ENCODE measurements around the gene CPZ. TPM values are rescaled to one million over a fixed set of nuclear protein-coding genes. Genes with fewer than 3 reads are reported as not detected.

CPZ gene
- total and polyA plus RNA-seq, 2 experiments from 2014 or later: 24.6 to 37.3 TPM

DNA sequence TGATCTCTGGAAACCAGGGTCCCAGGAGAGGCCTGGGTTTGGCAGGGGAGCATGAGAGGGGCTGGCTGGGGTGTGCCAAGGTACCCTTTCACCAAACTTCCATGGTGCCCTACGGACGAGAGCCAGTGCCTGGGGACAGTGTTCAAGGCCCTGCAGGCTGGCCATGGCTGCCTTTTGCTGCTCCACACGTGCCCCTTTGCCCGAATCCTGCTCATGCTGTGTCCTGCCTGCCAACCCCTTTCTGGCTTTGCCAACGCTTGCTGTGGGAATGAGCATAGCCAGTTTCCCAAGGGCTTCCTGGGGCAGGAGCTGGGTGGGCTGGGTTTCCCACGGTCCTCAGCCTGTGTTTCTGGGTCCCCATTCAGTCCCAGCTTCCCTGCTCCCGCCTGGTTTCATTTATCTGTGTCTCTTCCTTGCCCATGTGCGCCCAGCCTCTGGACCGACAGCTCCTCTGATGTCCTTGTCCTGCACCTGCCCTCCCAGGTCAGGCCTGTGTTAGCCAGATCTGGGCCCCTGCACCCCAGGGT, 17.3 kb downstream of the CPZ start:
- H3K4me3 ChIP-seq: no peak overlapping the region
- H3K79me2 ChIP-seq (replicated peaks; ENCODE audit: insufficient read depth): no peaks in the 10 kb centered on the region

DNA sequence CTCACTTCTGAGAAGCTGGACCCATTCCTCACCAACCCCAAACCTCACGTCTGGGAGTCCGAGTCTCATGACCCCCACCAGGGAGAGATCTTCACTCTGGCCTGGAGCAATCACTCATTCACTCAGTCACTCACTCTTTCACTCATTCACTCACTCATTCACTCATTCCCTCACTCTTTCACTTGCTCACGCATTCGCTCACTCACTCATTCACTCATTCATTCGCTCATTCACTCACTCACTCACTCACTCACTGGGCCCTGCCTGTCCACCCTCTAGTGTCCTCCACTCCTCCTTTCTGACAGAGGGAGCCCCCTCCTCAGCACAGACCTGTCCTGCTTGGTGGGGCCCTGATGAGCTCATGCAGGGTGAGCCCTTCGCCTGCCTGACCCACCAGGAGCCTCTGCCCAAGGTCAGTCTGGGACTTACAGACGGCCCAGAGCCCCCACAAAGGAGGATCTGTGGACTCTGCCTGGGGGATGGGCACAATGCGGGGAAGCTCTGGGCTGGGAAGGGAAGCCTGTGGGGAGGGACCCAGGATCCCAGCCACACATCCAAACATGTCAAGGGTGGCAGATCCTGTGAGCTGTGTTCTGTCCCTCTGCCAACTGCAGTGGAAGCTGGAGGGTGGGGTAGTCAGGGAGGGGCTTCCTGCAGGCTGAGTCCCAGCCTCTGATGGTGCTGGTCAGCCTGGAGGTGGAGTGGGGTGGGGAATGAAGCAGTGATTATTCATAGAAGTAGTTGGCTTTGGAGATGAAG, 18.5 kb downstream of the CPZ start:
- Mint-ChIP-seq H3K27me3 (ENCODE audit: insufficient read depth, low read depth, poor library complexity) (peaks cover 19% of the 10 kb centered on the region), H3K36me3 (ENCODE audit: low read depth) (peaks cover 12% of the 10 kb centered on the region; the same call in 2 of the 3 replicates), H3K9me3 (no peaks in the 10 kb centered on the region; the same call in 2 of the 3 replicates), H3K4me1 (peaks cover 6% of the 10 kb centered on the region; the same call in 2 of the 3 replicates), H3K27ac (no peak overlapping the region), H3K4me3 (no peak overlapping the region)
- Histone ChIP-seq H3F3A (replicated peaks; ENCODE audit: low read depth) (no peaks in the 10 kb centered on the region), H3K27me3 (ENCODE audit: insufficient read depth) (no peaks in the 10 kb centered on the region), H3K9me2 (ENCODE audit: insufficient read depth) (no peaks in the 10 kb centered on the region), H3K4me3 (no peak overlapping the region), H2AFZ (no peak overlapping the region), H3K27ac (ENCODE audit: low read depth) (no peak overlapping the region), H3K4me1 (ENCODE audit: insufficient read depth) (no peaks in the 10 kb centered on the region), H3K36me3 (ENCODE audit: insufficient read depth) (no peaks in the 10 kb centered on the region; the same call in 1 of the 2 replicates), H4K20me1 (replicated peaks; ENCODE audit: insufficient read depth) (no peaks in the 10 kb centered on the region; the same call in 1 of the 2 replicates), H3K4me2 (no peak overlapping the region), H3K79me2 (replicated peaks; ENCODE audit: insufficient read depth) (no peaks in the 10 kb centered on the region)
- DNase-seq (ENCODE audit: low spot score) (no peak), ATAC-seq (no peak)
- TF ChIP-seq ZNF114 (CRISPR knock-in tag; IDR thresholded peaks at IDR 0.05) (no peak), EZH2 (IDR thresholded peaks at IDR 0.05; ENCODE audit: low read depth, unreplicated experiment) (no peak), JUNB (IDR thresholded peaks at IDR 0.05; ENCODE audit: unreplicated experiment) (no peak), POLR2AphosphoS5 (IDR thresholded peaks at IDR 0.05; ENCODE audit: low read depth) (no peak)
- TF ChIP-seq, protein P1, sequence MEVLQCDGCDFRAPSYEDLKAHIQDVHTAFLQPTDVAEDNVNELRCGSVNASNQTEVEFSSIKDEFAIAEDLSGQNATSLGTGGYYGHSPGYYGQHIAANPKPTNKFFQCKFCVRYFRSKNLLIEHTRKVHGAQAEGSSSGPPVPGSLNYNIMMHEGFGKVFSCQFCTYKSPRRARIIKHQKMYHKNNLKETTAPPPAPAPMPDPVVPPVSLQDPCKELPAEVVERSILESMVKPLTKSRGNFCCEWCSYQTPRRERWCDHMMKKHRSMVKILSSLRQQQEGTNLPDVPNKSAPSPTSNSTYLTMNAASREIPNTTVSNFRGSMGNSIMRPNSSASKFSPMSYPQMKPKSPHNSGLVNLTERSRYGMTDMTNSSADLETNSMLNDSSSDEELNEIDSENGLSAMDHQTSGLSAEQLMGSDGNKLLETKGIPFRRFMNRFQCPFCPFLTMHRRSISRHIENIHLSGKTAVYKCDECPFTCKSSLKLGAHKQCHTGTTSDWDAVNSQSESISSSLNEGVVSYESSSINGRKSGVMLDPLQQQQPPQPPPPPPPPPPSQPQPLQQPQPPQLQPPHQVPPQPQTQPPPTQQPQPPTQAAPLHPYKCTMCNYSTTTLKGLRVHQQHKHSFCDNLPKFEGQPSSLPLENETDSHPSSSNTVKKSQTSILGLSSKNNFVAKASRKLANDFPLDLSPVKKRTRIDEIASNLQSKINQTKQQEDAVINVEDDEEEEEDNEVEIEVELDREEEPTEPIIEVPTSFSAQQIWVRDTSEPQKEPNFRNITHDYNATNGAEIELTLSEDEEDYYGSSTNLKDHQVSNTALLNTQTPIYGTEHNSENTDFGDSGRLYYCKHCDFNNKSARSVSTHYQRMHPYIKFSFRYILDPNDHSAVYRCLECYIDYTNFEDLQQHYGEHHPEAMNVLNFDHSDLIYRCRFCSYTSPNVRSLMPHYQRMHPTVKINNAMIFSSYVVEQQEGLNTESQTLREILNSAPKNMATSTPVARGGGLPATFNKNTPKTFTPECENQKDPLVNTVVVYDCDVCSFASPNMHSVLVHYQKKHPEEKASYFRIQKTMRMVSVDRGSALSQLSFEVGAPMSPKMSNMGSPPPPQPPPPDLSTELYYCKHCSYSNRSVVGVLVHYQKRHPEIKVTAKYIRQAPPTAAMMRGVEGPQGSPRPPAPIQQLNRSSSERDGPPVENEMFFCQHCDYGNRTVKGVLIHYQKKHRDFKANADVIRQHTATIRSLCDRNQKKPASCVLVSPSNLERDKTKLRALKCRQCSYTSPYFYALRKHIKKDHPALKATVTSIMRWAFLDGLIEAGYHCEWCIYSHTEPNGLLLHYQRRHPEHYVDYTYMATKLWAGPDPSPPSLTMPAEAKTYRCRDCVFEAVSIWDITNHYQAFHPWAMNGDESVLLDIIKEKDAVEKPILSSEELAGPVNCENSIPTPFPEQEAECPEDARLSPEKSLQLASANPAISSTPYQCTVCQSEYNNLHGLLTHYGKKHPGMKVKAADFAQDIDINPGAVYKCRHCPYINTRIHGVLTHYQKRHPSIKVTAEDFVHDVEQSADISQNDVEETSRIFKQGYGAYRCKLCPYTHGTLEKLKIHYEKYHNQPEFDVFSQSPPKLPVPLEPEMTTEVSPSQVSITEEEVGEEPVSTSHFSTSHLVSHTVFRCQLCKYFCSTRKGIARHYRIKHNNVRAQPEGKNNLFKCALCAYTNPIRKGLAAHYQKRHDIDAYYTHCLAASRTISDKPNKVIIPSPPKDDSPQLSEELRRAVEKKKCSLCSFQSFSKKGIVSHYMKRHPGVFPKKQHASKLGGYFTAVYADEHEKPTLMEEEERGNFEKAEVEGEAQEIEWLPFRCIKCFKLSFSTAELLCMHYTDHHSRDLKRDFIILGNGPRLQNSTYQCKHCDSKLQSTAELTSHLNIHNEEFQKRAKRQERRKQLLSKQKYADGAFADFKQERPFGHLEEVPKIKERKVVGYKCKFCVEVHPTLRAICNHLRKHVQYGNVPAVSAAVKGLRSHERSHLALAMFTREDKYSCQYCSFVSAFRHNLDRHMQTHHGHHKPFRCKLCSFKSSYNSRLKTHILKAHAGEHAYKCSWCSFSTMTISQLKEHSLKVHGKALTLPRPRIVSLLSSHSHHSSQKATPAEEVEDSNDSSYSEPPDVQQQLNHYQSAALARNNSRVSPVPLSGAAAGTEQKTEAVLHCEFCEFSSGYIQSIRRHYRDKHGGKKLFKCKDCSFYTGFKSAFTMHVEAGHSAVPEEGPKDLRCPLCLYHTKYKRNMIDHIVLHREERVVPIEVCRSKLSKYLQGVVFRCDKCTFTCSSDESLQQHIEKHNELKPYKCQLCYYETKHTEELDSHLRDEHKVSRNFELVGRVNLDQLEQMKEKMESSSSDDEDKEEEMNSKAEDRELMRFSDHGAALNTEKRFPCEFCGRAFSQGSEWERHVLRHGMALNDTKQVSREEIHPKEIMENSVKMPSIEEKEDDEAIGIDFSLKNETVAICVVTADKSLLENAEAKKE (CRISPR knock-in tag; IDR thresholded peaks at IDR 0.05): no peak

More for the DNA sequence above, 17.3 kb downstream of the CPZ start:
- DNase-seq (ENCODE audit: low spot score) (no peak), ATAC-seq (no peak)
- no peak overlapping the region for H2AFZ ChIP-seq
- Mint-ChIP-seq H3K27ac (no peak overlapping the region), H3K4me3 (no peak overlapping the region), H3K27me3 (ENCODE audit: insufficient read depth, low read depth, poor library complexity) (peaks cover 17% of the 10 kb centered on the region), H3K9me3 (no peaks in the 10 kb centered on the region; the same call in 2 of the 3 replicates), H3K36me3 (ENCODE audit: low read depth) (peaks cover 8% of the 10 kb centered on the region; the same call in 2 of the 3 replicates), H3K4me1 (peaks cover 6% of the 10 kb centered on the region; the same call in 2 of the 3 replicates)
- no peaks in the 10 kb centered on the region for H3K27me3 ChIP-seq (ENCODE audit: insufficient read depth)
- H3K9me2 ChIP-seq (ENCODE audit: insufficient read depth): no peaks in the 10 kb centered on the region
- TF ChIP-seq NANOG (IDR thresholded peaks at IDR 0.05; ENCODE audit: borderline replicate concordance) (no peak), POLR2AphosphoS5 (IDR thresholded peaks at IDR 0.05; ENCODE audit: low read depth) (no peak)
- TF ChIP-seq, protein P2, sequence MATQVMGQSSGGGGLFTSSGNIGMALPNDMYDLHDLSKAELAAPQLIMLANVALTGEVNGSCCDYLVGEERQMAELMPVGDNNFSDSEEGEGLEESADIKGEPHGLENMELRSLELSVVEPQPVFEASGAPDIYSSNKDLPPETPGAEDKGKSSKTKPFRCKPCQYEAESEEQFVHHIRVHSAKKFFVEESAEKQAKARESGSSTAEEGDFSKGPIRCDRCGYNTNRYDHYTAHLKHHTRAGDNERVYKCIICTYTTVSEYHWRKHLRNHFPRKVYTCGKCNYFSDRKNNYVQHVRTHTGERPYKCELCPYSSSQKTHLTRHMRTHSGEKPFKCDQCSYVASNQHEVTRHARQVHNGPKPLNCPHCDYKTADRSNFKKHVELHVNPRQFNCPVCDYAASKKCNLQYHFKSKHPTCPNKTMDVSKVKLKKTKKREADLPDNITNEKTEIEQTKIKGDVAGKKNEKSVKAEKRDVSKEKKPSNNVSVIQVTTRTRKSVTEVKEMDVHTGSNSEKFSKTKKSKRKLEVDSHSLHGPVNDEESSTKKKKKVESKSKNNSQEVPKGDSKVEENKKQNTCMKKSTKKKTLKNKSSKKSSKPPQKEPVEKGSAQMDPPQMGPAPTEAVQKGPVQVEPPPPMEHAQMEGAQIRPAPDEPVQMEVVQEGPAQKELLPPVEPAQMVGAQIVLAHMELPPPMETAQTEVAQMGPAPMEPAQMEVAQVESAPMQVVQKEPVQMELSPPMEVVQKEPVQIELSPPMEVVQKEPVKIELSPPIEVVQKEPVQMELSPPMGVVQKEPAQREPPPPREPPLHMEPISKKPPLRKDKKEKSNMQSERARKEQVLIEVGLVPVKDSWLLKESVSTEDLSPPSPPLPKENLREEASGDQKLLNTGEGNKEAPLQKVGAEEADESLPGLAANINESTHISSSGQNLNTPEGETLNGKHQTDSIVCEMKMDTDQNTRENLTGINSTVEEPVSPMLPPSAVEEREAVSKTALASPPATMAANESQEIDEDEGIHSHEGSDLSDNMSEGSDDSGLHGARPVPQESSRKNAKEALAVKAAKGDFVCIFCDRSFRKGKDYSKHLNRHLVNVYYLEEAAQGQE (IDR thresholded peaks at IDR 0.05; ENCODE audit: unreplicated experiment): no peak
- H3K4me2 ChIP-seq: no peak overlapping the region
- H3F3A ChIP-seq (replicated peaks; ENCODE audit: low read depth): no peaks in the 10 kb centered on the region
- H3K4me1 ChIP-seq (ENCODE audit: insufficient read depth): no peaks in the 10 kb centered on the region
- no peaks in the 10 kb centered on the region; the same call in 1 of the 2 replicates for H3K36me3 ChIP-seq (ENCODE audit: insufficient read depth)
- H4K20me1 ChIP-seq (replicated peaks; ENCODE audit: insufficient read depth): no peaks in the 10 kb centered on the region; the same call in 1 of the 2 replicates
- no peak overlapping the region for H3K27ac ChIP-seq (ENCODE audit: low read depth)

Data from GM23338 (cell line).